B cell (primary cell): ENCODE measurements around the gene SLC24A3. TPM values are rescaled to one million over a fixed set of nuclear protein-coding genes. Genes with fewer than 3 reads are reported as not detected.

Experiments
- ATAC-seq: fragments of 200-7000 bp; cut with Tn5 transposase; one replicate; pipeline ENCODE4 v1.10.0; 2021; ENCODE audit warnings: low read depth, mild to moderate bottlenecking, moderate number of reproducible peaks, moderate library complexity
- CTCF ChIA-PET: fragments of 350-600 bp; sonication (Branson Sonifier 250); formaldehyde crosslinking; loops from one replicate; lab custom pipeline; 2021; ENCODE audit warnings: antibody characterized with exemption, inconsistent platforms; lab: Charles Lee
- POLR2A ChIA-PET: fragments of 350-600 bp; sonication (Branson Sonifier 250); formaldehyde crosslinking; loops from one replicate; lab custom pipeline; 2021; ENCODE audit warnings: antibody characterized with exemption; lab: Charles Lee
- DNase-seq: peaks from one replicate; pipeline ENCODE4 v3.0.0; 2013
- H2AFZ ChIP-seq: 2 replicates; pipeline ENCODE4 v1.6.1; 2012; ENCODE audit warnings: mild to moderate bottlenecking, low read depth, low read length; ENCODE audit not compliant: insufficient read depth, poor library complexity, severe bottlenecking
- H3K27ac ChIP-seq, 2 donors: 1 replicate in 1 of 2; 2 replicates in 1 of 2; pipeline ENCODE4 v1.5.1; 2012 to 2013; ENCODE audit warnings: low read length in 2 of 2, mild to moderate bottlenecking in 2 of 2, moderate library complexity in 1 of 2
- H3K27me3 ChIP-seq, 4 experiments: fragments of 200-600 bp in 1 of 4; sonication (generic) in 1 of 4; replicated peaks in 1 of 4; 1 replicate in 2 of 4; 2 replicates in 2 of 4; pipeline versions ENCODE4 v1.6.1 to v1.7.0; 2013 to 2016; ENCODE audit warnings: low read length in 3 of 4, mild to moderate bottlenecking in 2 of 4, mixed read lengths in 1 of 4, moderate library complexity in 1 of 4; ENCODE audit not compliant: insufficient read depth in 4 of 4, control insufficient read depth in 3 of 4; ENCODE audit errors: control extremely low read depth in 1 of 4
- H3K36me3 ChIP-seq, 2 experiments: replicated peaks in 1 of 2; 1 replicate in 1 of 2; 2 replicates in 1 of 2; pipeline versions ENCODE4 v1.6.1 to v1.7.1; 2013; ENCODE audit warnings: low read length in 1 of 2; ENCODE audit not compliant: insufficient read depth in 2 of 2, control insufficient read depth in 1 of 2; ENCODE audit errors: control extremely low read depth in 1 of 2, extremely low read depth in 1 of 2
- H3K4me1 ChIP-seq, 2 donors: fragments of 200-600 bp in 1 of 2; sonication (generic) in 1 of 2; 1 replicate in 1 of 2; 2 replicates in 1 of 2; pipeline versions ENCODE4 v1.5.1 to v1.6.1; 2013 to 2017; ENCODE audit warnings: low read length in 2 of 2; ENCODE audit not compliant: control insufficient read depth in 2 of 2, insufficient read depth in 2 of 2
- H3K4me2 ChIP-seq: replicated peaks from 2 replicates; pipeline ENCODE3; 2012; ENCODE audit warnings: mild to moderate bottlenecking, low read depth, low read length; ENCODE audit not compliant: poor library complexity, severe bottlenecking
- H3K4me3 ChIP-seq, 5 experiments: fragments of 200-600 bp in 1 of 5; sonication (generic) in 1 of 5; 1 replicate in 3 of 5; 2 replicates in 2 of 5; pipeline versions ENCODE4 v1.5.1 to v1.7.0; 2011 to 2016; ENCODE audit warnings: low read length in 4 of 5, mild to moderate bottlenecking in 4 of 5, low read depth in 2 of 5, control low read depth in 1 of 5, moderate library complexity in 1 of 5; ENCODE audit not compliant: insufficient read depth in 1 of 5; ENCODE audit errors: control extremely low read depth in 1 of 5, extremely low read depth in 1 of 5
- H3K79me2 ChIP-seq: fragments of 200-600 bp; sonication (generic); one replicate; pipeline ENCODE4 v1.6.0; 2016; ENCODE audit warnings: low read length; ENCODE audit not compliant: control insufficient read depth, insufficient read depth
- H3K9ac ChIP-seq: fragments of 200-600 bp; sonication (generic); 2 replicates; pipeline ENCODE4 v1.6.1; 2017; ENCODE audit warnings: mild to moderate bottlenecking, low read length, moderate library complexity
- H3K9me3 ChIP-seq, 3 donors: one replicate each; pipeline versions ENCODE4 v1.6.1 to v1.7.1; 2013; ENCODE audit warnings: low read length in 2 of 3; ENCODE audit not compliant: control insufficient read depth in 2 of 3, insufficient read depth in 1 of 3; ENCODE audit errors: control extremely low read depth in 1 of 3
- H4K20me1 ChIP-seq: 2 replicates; pipeline ENCODE4 v1.6.0; 2012; ENCODE audit warnings: mild to moderate bottlenecking, low read length; ENCODE audit not compliant: insufficient read depth, control insufficient read depth, poor library complexity, severe bottlenecking
- H3K27ac Mint-ChIP-seq: one replicate; pipeline ENCODE4 v1.8.0; 2021; ENCODE audit warnings: mixed read lengths
- H3K27me3 Mint-ChIP-seq: one replicate; pipeline ENCODE4 v1.8.0; 2021; ENCODE audit warnings: mixed read lengths
- H3K4me1 Mint-ChIP-seq: one replicate; pipeline ENCODE4 v1.8.0; 2021; ENCODE audit warnings: mixed read lengths
- H3K4me3 Mint-ChIP-seq: one replicate; pipeline ENCODE4 v1.8.0; 2021; ENCODE audit warnings: mixed read lengths
- H3K9me3 Mint-ChIP-seq: one replicate; pipeline ENCODE4 v1.8.0; 2022; ENCODE audit warnings: mixed read lengths; ENCODE audit not compliant: insufficient read depth
- CTCF ChIP-seq: fragments of 200-600 bp; IDR thresholded peaks from one replicate; pipeline ENCODE4 v1.8.0; 2022; ENCODE audit warnings: antibody characterized with exemption, mild to moderate bottlenecking
- EZH2 ChIP-seq: IDR thresholded peaks from 2 replicates; pipeline ENCODE4 v1.6.1; 2012; ENCODE audit warnings: borderline replicate concordance, low read depth, mild to moderate bottlenecking, moderate library complexity, low read length; ENCODE audit not compliant: insufficient read depth, poor library complexity, severe bottlenecking
- WGBS: methylation state at CpG from one replicate; pipeline ENCODE4 v1.1.5; 2013; ENCODE audit warnings: missing lambda C conversion rate; ENCODE audit not compliant: insufficient coverage; 5-methylcytosine and 5-hydroxymethylcytosine counted together
- intact Hi-C: fragments of 100-400 bp; cut with micrococcal nuclease; formaldehyde crosslinking; loops from one replicate; pipeline ENCODE4 v1.10.0; 2022
- polyA plus RNA-seq: library from polyadenylated mRNA; depleted of rRNA; stranded (reverse); fragments of >200 nt; gene quantifications from 2 replicates; pipeline ENCODE4 v1.2.3, GENCODE V29; 2012
- total RNA-seq, 2 donors: library from RNA; stranded (reverse); fragments of 120-200 nt in 1 of 2; gene quantifications; 1 replicate in 1 of 2; 2 replicates in 1 of 2; pipeline versions ENCODE4 v1.2.3 to v1.2.4, GENCODE V29; 2013 to 2022

SLC24A3 gene
- total and polyA plus RNA-seq, 2 donors (not counting 1 experiment from before 2014, with no cell fraction given): not detected

- no peak overlapping the region for H3K4me3 Mint-ChIP-seq
- H3K27ac ChIP-seq: no peak overlapping the region
- intact Hi-C loops: no loop called here
- no peaks in the 10 kb centered on the region for H3K36me3 ChIP-seq
- H3K27me3 Mint-ChIP-seq: peaks cover 34% of the 10 kb centered on the region
- H3K9me3 Mint-ChIP-seq: peaks cover 2% of the 10 kb centered on the region
- peaks cover 0 to 12% (median 5%) of the 10 kb centered on the region in 4 experiments for H3K27me3 ChIP-seq
- no peak overlapping the region for H3K4me3 ChIP-seq
- TF ChIP-seq EZH2 (no peak), CTCF (no peak)
- H2AFZ ChIP-seq: no peak overlapping the region
- 100% methylated on average over 1 of the region's 3 CpGs for WGBS
- H3K4me1 ChIP-seq: no peaks in the 10 kb centered on the region
- POLR2A ChIA-PET: no interaction called here
- H3K79me2 ChIP-seq: no peaks in the 10 kb centered on the region
- ATAC-seq: no peak
- H3K4me1 Mint-ChIP-seq: no peaks in the 10 kb centered on the region
- CTCF ChIA-PET: no interaction called here
- H3K9me3 ChIP-seq: peaks cover 0 to 7% (median 6%) of the 10 kb centered on the region in 3 donors
- H4K20me1 ChIP-seq: no peaks in the 10 kb centered on the region
- no peak for DNase-seq
- no peak overlapping the region for H3K9ac ChIP-seq
- no peak overlapping the region for H3K27ac Mint-ChIP-seq
- H3K4me2 ChIP-seq: no peak overlapping the region
These were observed 532.7 kb downstream of the SLC24A3 start for GRCh38 chr20:19745106-19745505.

- Histone ChIP-seq H3K9me3 (peaks cover 0 to 7% (median 6%) of the 10 kb centered on the region in 3 donors), H3K36me3 (no peaks in the 10 kb centered on the region), H2AFZ (no peak overlapping the region), H3K4me2 (no peak overlapping the region), H4K20me1 (no peaks in the 10 kb centered on the region), H3K27ac (no peak overlapping the region), H3K79me2 (no peaks in the 10 kb centered on the region), H3K4me3 (no peak overlapping the region), H3K9ac (no peak overlapping the region), H3K27me3 (peaks cover 0 to 12% (median 5%) of the 10 kb centered on the region in 4 experiments), H3K4me1 (peaks cover 1 to 2% of the 10 kb centered on the region in 2 donors)
- intact Hi-C loops: no loop called here
- TF ChIP-seq EZH2 (no peak), CTCF (no peak)
- POLR2A ChIA-PET: no interaction called here
- Mint-ChIP-seq H3K4me1 (peaks cover 2% of the 10 kb centered on the region), H3K27ac (no peak overlapping the region), H3K9me3 (peaks cover 2% of the 10 kb centered on the region), H3K27me3 (peaks cover 34% of the 10 kb centered on the region), H3K4me3 (no peak overlapping the region)
- DNase-seq: no peak
- no peak for ATAC-seq
- WGBS: no CpG with 5 or more reads among the region's 1 CpG
- CTCF ChIA-PET: no interaction called here
These were observed 533.1 kb downstream of the SLC24A3 start for GRCh38 chr20:19745584-19745983.
